DMS153 (cell line): ENCODE measurements around the gene SYNGR2.

Experiments used
- DNase-seq: peaks from one replicate; lab custom pipeline; 2025; lab: John Stamatoyannopoulos, UW

Gene SYNGR2

DNA sequence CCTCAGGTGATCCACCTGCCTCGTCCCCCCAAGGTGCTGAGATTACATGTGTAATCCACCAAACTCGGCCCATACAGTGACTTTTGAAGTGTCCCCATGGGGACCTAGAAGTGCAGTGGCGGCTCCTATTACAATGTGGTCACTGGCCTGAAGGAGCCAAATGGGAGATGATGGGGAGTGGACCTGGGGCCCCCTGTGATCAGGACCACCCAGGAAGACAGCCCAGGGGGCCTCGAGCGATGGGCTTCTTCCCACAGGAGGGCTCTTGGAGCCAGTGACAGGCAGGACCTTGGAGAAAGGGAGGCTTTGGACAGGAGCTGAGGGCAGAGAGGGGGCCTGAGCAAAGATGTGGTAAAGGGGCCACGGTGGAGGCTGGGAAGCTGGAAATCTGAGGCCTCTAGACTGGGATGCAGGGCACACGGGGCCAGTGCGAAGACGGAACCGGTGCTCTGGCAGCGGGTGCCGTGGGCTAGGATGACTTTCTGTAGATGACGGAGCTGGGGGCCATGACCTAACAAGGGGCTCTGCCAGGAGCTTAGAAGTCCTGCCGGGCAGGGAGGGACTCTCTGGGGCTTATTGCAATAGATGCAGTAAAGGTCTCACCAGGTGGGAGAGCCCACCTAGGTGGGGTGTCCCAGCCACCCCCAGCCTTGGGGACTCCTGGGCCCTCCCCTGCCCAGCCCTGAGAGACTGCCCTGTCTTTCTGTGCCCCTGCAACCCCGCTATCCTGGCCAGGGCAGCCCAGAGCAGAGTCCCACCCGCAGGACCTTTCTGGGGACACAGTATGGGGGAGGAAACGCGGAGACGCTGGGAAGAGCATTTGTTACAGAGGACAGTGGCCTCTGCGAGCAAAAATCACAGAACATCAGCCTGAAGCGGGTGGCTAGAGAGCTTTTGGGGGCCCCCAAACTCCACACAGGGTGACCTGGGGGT lies 24.9 kb upstream of the SYNGR2 start:
- DNase-seq: no peak

GRCh38 chr17:78144147-78144719 lies 24.1 kb upstream of the SYNGR2 start:
- no peak for DNase-seq

- no peak for DNase-seq
These were observed 23.4 kb upstream of the SYNGR2 start for GRCh38 chr17:78144736-78145641.

- no peak for DNase-seq
These were observed 21.9 kb upstream of the SYNGR2 start for GRCh38 chr17:78146471-78146869.

- no peak for DNase-seq
These were observed 21.5 kb upstream of the SYNGR2 start for GRCh38 chr17:78146881-78147280.

DNA sequence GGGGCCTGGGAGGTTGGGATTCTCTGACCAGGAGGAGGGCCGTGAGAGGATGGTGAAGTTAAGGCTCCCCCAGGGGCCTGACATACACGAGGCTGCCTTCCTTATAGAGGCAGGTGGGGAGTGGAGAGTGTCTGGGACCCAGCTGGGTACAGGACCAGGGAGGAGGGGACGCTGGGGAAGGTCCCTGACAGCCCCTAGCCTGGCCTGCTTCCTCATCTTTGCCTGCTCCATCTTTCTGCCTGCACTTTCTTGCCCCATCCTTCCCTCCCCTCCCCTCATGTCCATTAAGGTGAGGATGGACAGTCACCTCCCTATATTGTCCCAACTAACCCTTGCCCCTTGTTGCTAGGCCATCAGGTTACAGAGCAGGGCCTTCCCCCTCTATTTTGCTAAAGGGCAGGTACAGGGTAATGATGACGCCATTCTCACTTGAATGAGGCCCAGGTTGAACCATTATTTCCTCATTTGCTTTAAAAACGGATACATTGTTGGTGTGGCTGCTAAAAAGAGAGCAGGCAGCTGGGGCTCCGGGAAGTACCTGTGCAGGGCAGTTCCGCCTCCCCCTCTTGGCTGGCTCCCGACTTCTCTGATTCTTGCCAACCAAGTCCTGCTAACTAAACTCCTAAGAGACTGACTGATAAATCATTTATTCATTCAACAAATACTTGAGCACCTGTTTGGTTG lies 20.9 kb upstream of the SYNGR2 start:
- no peak for DNase-seq

- no peak for DNase-seq
These were observed 19.9 kb upstream of the SYNGR2 start for GRCh38 chr17:78148286-78149016.

DNA sequence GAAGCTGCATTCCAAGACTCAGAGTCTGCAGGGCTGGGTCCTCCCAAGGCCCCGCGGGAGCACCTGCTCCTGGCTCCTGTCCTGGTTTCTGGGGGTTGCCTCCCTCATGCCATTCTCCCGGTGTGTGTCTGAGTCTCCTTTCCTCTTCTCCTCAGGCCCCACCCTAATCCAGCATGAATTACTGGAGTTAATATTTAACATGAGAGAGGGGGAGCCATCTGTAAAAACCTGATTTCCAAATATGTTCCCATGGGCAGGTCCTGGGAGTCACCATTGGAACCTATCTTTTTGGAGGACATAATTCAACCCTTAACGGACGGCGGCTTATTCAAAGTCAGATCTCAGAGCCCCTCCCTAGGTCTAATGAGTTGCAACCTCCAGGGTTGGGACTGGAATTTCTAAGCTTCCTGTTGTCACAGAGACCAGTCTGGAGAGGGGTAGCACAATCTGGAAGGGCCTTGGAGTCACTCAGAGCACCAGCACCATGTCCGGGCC lies 16.8 kb upstream of the SYNGR2 start:
- no peak for DNase-seq

DNA sequence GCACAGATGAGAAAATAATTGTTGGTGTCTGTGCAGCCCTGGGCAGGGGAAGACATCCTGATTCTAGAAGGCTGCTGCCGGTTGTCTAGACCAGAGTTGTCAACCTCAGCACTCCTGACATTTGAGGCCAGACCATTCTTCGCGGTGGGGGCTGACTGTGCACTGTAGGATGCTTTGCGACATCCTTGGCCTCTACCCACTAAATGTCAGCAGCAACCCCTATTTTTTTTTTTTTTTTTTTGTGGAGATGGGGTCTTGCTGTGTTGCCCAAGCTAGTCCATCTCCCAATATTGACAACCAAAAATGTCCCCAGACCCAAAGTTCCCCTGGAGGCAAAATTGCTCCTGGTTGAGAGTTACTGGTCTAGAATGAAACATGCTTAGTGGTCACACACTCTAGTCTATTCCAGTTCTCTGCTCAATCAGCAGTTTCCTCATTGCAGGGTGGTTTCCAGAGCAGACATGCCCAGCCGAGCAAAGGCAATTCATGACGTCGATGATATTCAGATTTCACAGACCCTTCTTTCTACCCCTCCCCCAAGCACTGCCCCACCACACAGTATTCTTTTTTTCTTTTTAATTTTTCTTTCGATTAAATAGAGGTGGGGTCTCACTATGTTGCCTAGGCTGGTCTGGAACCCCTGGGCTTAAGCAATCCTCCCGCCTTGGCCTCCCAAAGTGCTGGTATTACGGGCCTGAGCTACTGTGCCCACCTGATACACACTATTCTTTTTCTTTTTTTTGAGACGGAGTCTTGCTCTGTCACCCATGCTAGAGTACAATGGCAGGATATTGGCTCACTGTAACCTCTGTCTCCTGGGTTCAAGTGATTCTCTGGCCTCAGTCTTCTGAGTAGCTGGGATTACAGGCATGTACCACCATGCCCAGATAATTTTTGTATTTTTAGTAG lies 13.2 kb upstream of the SYNGR2 start:
- DNase-seq: no peak

GRCh38 chr17:78159575-78160158 lies 8.7 kb upstream of the SYNGR2 start:
- no peak for DNase-seq

- no peak for DNase-seq
These were observed 4.3 kb upstream of the SYNGR2 start for GRCh38 chr17:78163881-78164747.

- no peak for DNase-seq
These were observed 3.4 kb upstream of the SYNGR2 start for GRCh38 chr17:78164748-78165607.

- no peak for DNase-seq
These were observed 2.0 kb upstream of the SYNGR2 start for GRCh38 chr17:78166416-78166815.

GRCh38 chr17:78168903-78169793 lies 767 bp downstream of the SYNGR2 start:
- peak; percentile 22 for DNase-seq

- no peak for DNase-seq
These were observed 2.6 kb downstream of the SYNGR2 start for GRCh38 chr17:78170692-78171590.
